ENCODE results near the gene ZNF688. TPM values are rescaled to one million over a fixed set of nuclear protein-coding genes. Genes with fewer than 3 reads are reported as not detected.

The ZNF688 gene
- total and polyA plus RNA-seq, 9 of the 15 experiments (the other 6 are each of a cell fraction or from before 2014, with no cell fraction given) = 0.48 to 12.9 (median 4.5) TPM

- TF ChIP-seq MGA (IDR thresholded peaks at IDR 0.05) (peak; percentile 42; the same call in 1 of the 2 replicates), SMARCE1 (IDR thresholded peaks at IDR 0.05) (no peak), ZNF740 (CRISPR knock-in tag; IDR thresholded peaks at IDR 0.05) (no peak), ZNF740 (tag; IDR thresholded peaks at IDR 0.05) (no peak), BRCA1 (IDR thresholded peaks at IDR 0.05) (no peak), BRCA1 (CRISPR knock-in tag; IDR thresholded peaks at IDR 0.05) (0 out of 2 replicates have a peak, but pooled peaks have one; percentile 2), CCNT2 (IDR thresholded peaks at IDR 0.05; ENCODE audit: borderline replicate concordance, extremely low read depth, insufficient read length, low read depth, low read length) (peak; percentile 23), CTCF (IDR thresholded peaks at IDR 0.05 in 2 of 3, conservative IDR thresholded peaks at IDR 0.05 in 1 of 3; ENCODE audit: insufficient read depth in 2 of 3, low read depth in 1 of 3, low read length in 3 of 3) (0 out of 6 replicates have a peak, but pooled peaks of 1 of the 3 experiments have one; percentile 11), TFAP4 (CRISPR knock-in tag; IDR thresholded peaks at IDR 0.05; ENCODE audit: borderline replicate concordance) (0 out of 2 replicates have a peak, but pooled peaks have one; percentile 2)
These were observed 13.9 kb downstream of the ZNF688 start (continued) for GRCh38 chr16:30557707-30557956.
